ENCODE results near the gene IPO4. TPM values are rescaled to one million over a fixed set of nuclear protein-coding genes. Genes with fewer than 3 reads are reported as not detected.

Gene IPO4
- total and polyA plus RNA-seq, 10 of the 15 experiments (the other 5 are each of a cell fraction or from before 2014, with no cell fraction given) = 7.8 to 139 (median 37.6) TPM

DNA sequence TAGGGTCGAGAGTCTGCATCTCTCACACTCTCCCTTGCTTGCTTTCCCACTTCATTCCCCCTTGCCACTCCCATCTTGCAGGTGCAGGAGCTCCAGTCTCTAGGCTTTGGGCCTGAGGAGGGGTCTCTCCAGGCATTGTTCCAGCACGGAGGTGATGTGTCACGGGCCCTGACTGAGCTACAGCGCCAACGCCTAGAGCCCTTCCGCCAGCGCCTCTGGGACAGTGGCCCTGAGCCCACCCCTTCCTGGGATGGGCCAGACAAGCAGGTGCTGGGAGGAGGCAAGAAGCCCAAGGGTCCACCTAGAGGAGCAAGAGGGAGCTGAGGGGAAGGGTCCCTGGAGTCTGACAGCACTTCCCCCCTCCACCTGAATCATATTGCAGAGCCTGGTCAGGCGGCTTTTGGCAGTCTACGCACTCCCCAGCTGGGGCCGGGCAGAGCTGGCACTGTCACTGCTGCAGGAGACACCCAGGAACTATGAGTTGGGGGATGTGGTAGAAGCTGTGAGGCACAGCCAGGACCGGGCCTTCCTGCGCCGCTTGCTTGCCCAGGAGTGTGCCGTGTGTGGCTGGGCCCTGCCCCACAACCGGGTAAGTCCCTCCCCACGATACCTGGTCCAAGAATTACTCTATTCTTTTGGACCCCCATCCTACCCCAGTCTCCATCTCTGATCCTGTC is 37.1 kb downstream of the IPO4 start (continued):
- TF ChIP-seq, protein P1, sequence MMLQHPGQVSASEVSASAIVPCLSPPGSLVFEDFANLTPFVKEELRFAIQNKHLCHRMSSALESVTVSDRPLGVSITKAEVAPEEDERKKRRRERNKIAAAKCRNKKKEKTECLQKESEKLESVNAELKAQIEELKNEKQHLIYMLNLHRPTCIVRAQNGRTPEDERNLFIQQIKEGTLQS (IDR thresholded peaks at IDR 0.05; ENCODE audit: borderline replicate concordance, extremely low read depth, low read depth, low read length) = no peak
- TF ChIP-seq IKZF1 (conservative IDR thresholded peaks at IDR 0.05) = no peak
- TF ChIP-seq, protein P2, sequence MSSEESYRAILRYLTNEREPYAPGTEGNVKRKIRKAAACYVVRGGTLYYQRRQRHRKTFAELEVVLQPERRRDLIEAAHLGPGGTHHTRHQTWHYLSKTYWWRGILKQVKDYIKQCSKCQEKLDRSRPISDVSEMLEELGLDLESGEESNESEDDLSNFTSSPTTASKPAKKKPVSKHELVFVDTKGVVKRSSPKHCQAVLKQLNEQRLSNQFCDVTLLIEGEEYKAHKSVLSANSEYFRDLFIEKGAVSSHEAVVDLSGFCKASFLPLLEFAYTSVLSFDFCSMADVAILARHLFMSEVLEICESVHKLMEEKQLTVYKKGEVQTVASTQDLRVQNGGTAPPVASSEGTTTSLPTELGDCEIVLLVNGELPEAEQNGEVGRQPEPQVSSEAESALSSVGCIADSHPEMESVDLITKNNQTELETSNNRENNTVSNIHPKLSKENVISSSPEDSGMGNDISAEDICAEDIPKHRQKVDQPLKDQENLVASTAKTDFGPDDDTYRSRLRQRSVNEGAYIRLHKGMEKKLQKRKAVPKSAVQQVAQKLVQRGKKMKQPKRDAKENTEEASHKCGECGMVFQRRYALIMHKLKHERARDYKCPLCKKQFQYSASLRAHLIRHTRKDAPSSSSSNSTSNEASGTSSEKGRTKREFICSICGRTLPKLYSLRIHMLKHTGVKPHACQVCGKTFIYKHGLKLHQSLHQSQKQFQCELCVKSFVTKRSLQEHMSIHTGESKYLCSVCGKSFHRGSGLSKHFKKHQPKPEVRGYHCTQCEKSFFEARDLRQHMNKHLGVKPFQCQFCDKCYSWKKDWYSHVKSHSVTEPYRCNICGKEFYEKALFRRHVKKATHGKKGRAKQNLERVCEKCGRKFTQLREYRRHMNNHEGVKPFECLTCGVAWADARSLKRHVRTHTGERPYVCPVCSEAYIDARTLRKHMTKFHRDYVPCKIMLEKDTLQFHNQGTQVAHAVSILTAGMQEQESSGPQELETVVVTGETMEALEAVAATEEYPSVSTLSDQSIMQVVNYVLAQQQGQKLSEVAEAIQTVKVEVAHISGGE (CRISPR knock-in tag; IDR thresholded peaks at IDR 0.05) = no peak
- TF ChIP-seq, protein P3, sequence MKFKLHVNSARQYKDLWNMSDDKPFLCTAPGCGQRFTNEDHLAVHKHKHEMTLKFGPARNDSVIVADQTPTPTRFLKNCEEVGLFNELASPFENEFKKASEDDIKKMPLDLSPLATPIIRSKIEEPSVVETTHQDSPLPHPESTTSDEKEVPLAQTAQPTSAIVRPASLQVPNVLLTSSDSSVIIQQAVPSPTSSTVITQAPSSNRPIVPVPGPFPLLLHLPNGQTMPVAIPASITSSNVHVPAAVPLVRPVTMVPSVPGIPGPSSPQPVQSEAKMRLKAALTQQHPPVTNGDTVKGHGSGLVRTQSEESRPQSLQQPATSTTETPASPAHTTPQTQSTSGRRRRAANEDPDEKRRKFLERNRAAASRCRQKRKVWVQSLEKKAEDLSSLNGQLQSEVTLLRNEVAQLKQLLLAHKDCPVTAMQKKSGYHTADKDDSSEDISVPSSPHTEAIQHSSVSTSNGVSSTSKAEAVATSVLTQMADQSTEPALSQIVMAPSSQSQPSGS (IDR thresholded peaks at IDR 0.05; ENCODE audit: low read length) = no peak
- no peak for TF ChIP-seq CEBPZ (IDR thresholded peaks at IDR 0.05; ENCODE audit: low read depth, low read length)
- no peak for TF ChIP-seq CREB1 (IDR thresholded peaks at IDR 0.05; ENCODE audit: low read depth)
- no peak for TF ChIP-seq ZBTB33 (IDR thresholded peaks at IDR 0.05)
- TF ChIP-seq, protein P4, sequence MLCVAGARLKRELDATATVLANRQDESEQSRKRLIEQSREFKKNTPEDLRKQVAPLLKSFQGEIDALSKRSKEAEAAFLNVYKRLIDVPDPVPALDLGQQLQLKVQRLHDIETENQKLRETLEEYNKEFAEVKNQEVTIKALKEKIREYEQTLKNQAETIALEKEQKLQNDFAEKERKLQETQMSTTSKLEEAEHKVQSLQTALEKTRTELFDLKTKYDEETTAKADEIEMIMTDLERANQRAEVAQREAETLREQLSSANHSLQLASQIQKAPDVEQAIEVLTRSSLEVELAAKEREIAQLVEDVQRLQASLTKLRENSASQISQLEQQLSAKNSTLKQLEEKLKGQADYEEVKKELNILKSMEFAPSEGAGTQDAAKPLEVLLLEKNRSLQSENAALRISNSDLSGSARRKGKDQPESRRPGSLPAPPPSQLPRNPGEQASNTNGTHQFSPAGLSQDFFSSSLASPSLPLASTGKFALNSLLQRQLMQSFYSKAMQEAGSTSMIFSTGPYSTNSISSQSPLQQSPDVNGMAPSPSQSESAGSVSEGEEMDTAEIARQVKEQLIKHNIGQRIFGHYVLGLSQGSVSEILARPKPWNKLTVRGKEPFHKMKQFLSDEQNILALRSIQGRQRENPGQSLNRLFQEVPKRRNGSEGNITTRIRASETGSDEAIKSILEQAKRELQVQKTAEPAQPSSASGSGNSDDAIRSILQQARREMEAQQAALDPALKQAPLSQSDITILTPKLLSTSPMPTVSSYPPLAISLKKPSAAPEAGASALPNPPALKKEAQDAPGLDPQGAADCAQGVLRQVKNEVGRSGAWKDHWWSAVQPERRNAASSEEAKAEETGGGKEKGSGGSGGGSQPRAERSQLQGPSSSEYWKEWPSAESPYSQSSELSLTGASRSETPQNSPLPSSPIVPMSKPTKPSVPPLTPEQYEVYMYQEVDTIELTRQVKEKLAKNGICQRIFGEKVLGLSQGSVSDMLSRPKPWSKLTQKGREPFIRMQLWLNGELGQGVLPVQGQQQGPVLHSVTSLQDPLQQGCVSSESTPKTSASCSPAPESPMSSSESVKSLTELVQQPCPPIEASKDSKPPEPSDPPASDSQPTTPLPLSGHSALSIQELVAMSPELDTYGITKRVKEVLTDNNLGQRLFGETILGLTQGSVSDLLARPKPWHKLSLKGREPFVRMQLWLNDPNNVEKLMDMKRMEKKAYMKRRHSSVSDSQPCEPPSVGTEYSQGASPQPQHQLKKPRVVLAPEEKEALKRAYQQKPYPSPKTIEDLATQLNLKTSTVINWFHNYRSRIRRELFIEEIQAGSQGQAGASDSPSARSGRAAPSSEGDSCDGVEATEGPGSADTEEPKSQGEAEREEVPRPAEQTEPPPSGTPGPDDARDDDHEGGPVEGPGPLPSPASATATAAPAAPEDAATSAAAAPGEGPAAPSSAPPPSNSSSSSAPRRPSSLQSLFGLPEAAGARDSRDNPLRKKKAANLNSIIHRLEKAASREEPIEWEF (IDR thresholded peaks at IDR 0.05; ENCODE audit: insufficient replicate concordance, low read depth, low read length) = no peak

Measured in GM12878 (cell line).